ENCODE measurements around the gene OR2F1.

- TF ChIP-seq ZNF70 (CRISPR knock-in tag; IDR thresholded peaks at IDR 0.05) (no peak), OSR1 (CRISPR knock-in tag; IDR thresholded peaks at IDR 0.05) (no peak), PATZ1 (CRISPR knock-in tag; IDR thresholded peaks at IDR 0.05; ENCODE audit: borderline replicate concordance) (no peak), ZFP30 (CRISPR knock-in tag; IDR thresholded peaks at IDR 0.05) (no peak), ARNTL (CRISPR knock-in tag; IDR thresholded peaks at IDR 0.05; ENCODE audit: borderline replicate concordance, low read depth) (no peak), TCF4 (CRISPR knock-in tag; IDR thresholded peaks at IDR 0.05; ENCODE audit: borderline replicate concordance) (no peak), BACH2 (CRISPR knock-in tag; IDR thresholded peaks at IDR 0.05; ENCODE audit: borderline replicate concordance) (no peak), ZFP3 (CRISPR knock-in tag; IDR thresholded peaks at IDR 0.05) (no peak), ZNF8 (CRISPR knock-in tag; IDR thresholded peaks at IDR 0.05) (no peak)
These were observed 19.3 kb downstream of the OR2F1 start for GRCh38 chr7:143973870-143974416.
